HCT116 (cell line): Measurements from ENCODE around the gene DOCK3. TPM values are rescaled to one million over a fixed set of nuclear protein-coding genes. Genes with fewer than 3 reads are reported as not detected.

Experiments
- ATAC-seq: fragments of 200-7000 bp; cut with Tn5 transposase; 2 replicates; pipeline ENCODE4 v1.9.1; 2020; ENCODE audit warnings: mild to moderate bottlenecking, moderate library complexity
- BruUV-seq: library from RNA; stranded (reverse); fragments of 400-500 nt; replicated peaks from 2 replicates; lab custom pipeline; 2021; lab: Mats Ljungman, UMichigan
- CTCF ChIA-PET: fragments of 300-600 bp; sonication (Branson Sonifier 250); formaldehyde crosslinking; loops from one replicate; lab custom pipeline; 2021; ENCODE audit warnings: antibody characterized with exemption; lab: Charles Lee
- POLR2A ChIA-PET: fragments of 300-600, 350-600 bp; sonication (Branson Sonifier 250); formaldehyde crosslinking; loops from one replicate; lab custom pipeline; 2021; ENCODE audit warnings: antibody characterized with exemption; lab: Charles Lee
- RAD21 ChIA-PET, 2 experiments: fragments of 300-600 bp; sonication (Branson Sonifier 250); formaldehyde crosslinking; loops; one replicate each; lab custom pipeline; 2023; ENCODE audit warnings: low total read pairs in 2 of 2; ENCODE audit not compliant: uncharacterized antibody in 2 of 2, unreplicated experiment in 2 of 2, low non-redundant PET in 1 of 2; lab: Charles Lee
- DNase-seq: peaks from one replicate; pipeline ENCODE4 v3.0.0-alpha.2; 2010; ENCODE audit warnings: low read depth, low spot score
- H2AFZ ChIP-seq: fragments of 200-600 bp; shearing (Covaris generic), sonication (generic); 2 replicates; pipeline ENCODE4 v1.6.1; 2017; ENCODE audit warnings: low read depth, mixed run types, mixed read lengths, antibody characterized with exemption, low read length; ENCODE audit not compliant: poor library complexity, severe bottlenecking
- H3K27ac ChIP-seq: 2 replicates; pipeline ENCODE4 v1.5.1; 2012; ENCODE audit warnings: low read depth, low read length
- H3K27me3 ChIP-seq: fragments of 200-600 bp; sonication (generic); 2 replicates; pipeline ENCODE4 v1.6.1; 2016; ENCODE audit warnings: mixed run types, low read length, mixed read lengths; ENCODE audit not compliant: insufficient read depth
- H3K36me3 ChIP-seq, 2 experiments: fragments of 200-500 bp in 1 of 2; fragments of 200-600 bp in 1 of 2; sonication (Bioruptor generic) in 1 of 2; sonication (generic) in 1 of 2; 2 replicates each; pipeline versions ENCODE4 v1.5.1 to v1.6.1; 2014 to 2016; ENCODE audit warnings: low read length in 2 of 2, inconsistent platforms in 1 of 2, mixed read lengths in 1 of 2, mixed run types in 1 of 2; ENCODE audit not compliant: insufficient read depth in 2 of 2, control insufficient read depth in 1 of 2
- H3K4me1 ChIP-seq, 2 experiments: fragments of 200-600 bp in 1 of 2; sonication (generic) in 1 of 2; 2 replicates each; pipeline versions ENCODE4 v1.5.1 to v1.6.1; 2012 to 2017; ENCODE audit warnings: low read length in 2 of 2, inconsistent platforms in 1 of 2, mild to moderate bottlenecking in 1 of 2, mixed read lengths in 1 of 2, mixed run types in 1 of 2, moderate library complexity in 1 of 2; ENCODE audit not compliant: insufficient read depth in 2 of 2, control insufficient read depth in 1 of 2
- H3K4me2 ChIP-seq: fragments of 200-600 bp; sonication (generic); 2 replicates; pipeline ENCODE4 v1.6.1; 2017; ENCODE audit warnings: mixed run types, low read length, mixed read lengths
- H3K4me3 ChIP-seq, 2 experiments: fragments of 200-600 bp in 1 of 2; sonication (generic) in 1 of 2; replicated peaks in 1 of 2; 2 replicates each; pipeline ENCODE4 v1.5.1; 2011 to 2016; ENCODE audit warnings: low read length in 2 of 2, control low read depth in 1 of 2, low read depth in 1 of 2, mild to moderate bottlenecking in 1 of 2, mixed read lengths in 1 of 2, mixed run types in 1 of 2
- H3K79me2 ChIP-seq: fragments of 200-600 bp; sonication (generic); 2 replicates; pipeline ENCODE4 v1.6.1; 2017; ENCODE audit warnings: mild to moderate bottlenecking, mixed run types, low read length, moderate library complexity, mixed read lengths; ENCODE audit not compliant: insufficient read depth
- H3K9ac ChIP-seq: fragments of 200-600 bp; sonication (generic); 2 replicates; pipeline ENCODE4 v1.6.1; 2016; ENCODE audit warnings: low read length, mixed read lengths
- H3K9me2 ChIP-seq: fragments of 200-600 bp; sonication (generic), shearing (Covaris generic); 2 replicates; pipeline ENCODE4 v1.6.1; 2017; ENCODE audit warnings: mixed run types, mild to moderate bottlenecking, moderate library complexity; ENCODE audit not compliant: insufficient read depth
- H3K9me3 ChIP-seq, 2 experiments: fragments of 200-500 bp in 1 of 2; fragments of 200-600 bp in 1 of 2; sonication (Bioruptor generic) in 1 of 2; sonication (generic) in 1 of 2; 2 replicates each; pipeline ENCODE4 v1.6.1; 2014 to 2017; ENCODE audit warnings: low read length in 2 of 2, mixed read lengths in 2 of 2, inconsistent platforms in 1 of 2, low read depth in 1 of 2, mild to moderate bottlenecking in 1 of 2, mixed run types in 1 of 2, moderate library complexity in 1 of 2; ENCODE audit not compliant: control insufficient read depth in 1 of 2, insufficient read depth in 1 of 2
- H4K20me1 ChIP-seq: fragments of 200-600 bp; sonication (generic), shearing (Covaris generic); 2 replicates; pipeline ENCODE4 v1.6.1; 2017; ENCODE audit warnings: mixed run types, mild to moderate bottlenecking, moderate library complexity; ENCODE audit not compliant: insufficient read depth
- CBX3 ChIP-seq: IDR thresholded peaks from 2 replicates; pipeline ENCODE4 v1.6.1; 2012; ENCODE audit warnings: low read depth
- CEBPB ChIP-seq: IDR thresholded peaks from 2 replicates; pipeline ENCODE4 v1.6.1; 2012; ENCODE audit warnings: low read depth
- EGR1 ChIP-seq: IDR thresholded peaks from 2 replicates; pipeline ENCODE4 v1.6.1; 2012; ENCODE audit warnings: low read depth
- EZH2 ChIP-seq: fragments of 200-600 bp; sonication (generic); IDR thresholded peaks from 2 replicates; pipeline ENCODE4 v1.6.1; 2017; ENCODE audit warnings: antibody characterized with exemption, mixed run types
- EZH2phosphoT487 ChIP-seq: fragments of 200-600 bp; IDR thresholded peaks from 2 replicates; pipeline ENCODE4 v1.6.1; 2018; ENCODE audit warnings: antibody characterized with exemption, borderline replicate concordance
- POLR2A ChIP-seq: IDR thresholded peaks from 2 replicates; pipeline ENCODE4 v1.7.0; 2011; ENCODE audit warnings: borderline replicate concordance; ENCODE audit not compliant: insufficient read depth, insufficient read length; ENCODE audit errors: extremely low read depth
- POLR2AphosphoS5 ChIP-seq: IDR thresholded peaks from 2 replicates; pipeline ENCODE4 v1.6.1; 2011; ENCODE audit warnings: mild to moderate bottlenecking, low read depth, low read length, moderate library complexity
- RAD21 ChIP-seq: IDR thresholded peaks from 2 replicates; pipeline ENCODE4 v1.6.1; 2012; ENCODE audit warnings: low read depth, mild to moderate bottlenecking
- SIN3A ChIP-seq: IDR thresholded peaks from 2 replicates; pipeline ENCODE4 v1.6.1; 2012; ENCODE audit warnings: low read depth
- SP1 ChIP-seq: IDR thresholded peaks from 2 replicates; pipeline ENCODE4 v1.6.1; 2012; ENCODE audit warnings: low read depth
- SRF ChIP-seq: IDR thresholded peaks from 2 replicates; pipeline ENCODE4 v1.6.1; 2012; ENCODE audit warnings: low read depth
- TCF7L2 ChIP-seq: IDR thresholded peaks from 2 replicates; pipeline ENCODE4 v1.7.0; 2011; ENCODE audit warnings: borderline replicate concordance, inconsistent platforms; ENCODE audit not compliant: insufficient read depth, insufficient read length; ENCODE audit errors: extremely low read depth
- YY1 ChIP-seq: IDR thresholded peaks from 2 replicates; pipeline ENCODE4 v1.6.1; 2011; ENCODE audit warnings: low read length, low read depth, moderate library complexity, mild to moderate bottlenecking; ENCODE audit not compliant: insufficient replicate concordance; ENCODE audit errors: extremely low read depth
- ZBTB33 ChIP-seq: IDR thresholded peaks from 2 replicates; pipeline ENCODE4 v1.6.1; 2011; ENCODE audit warnings: mild to moderate bottlenecking, low read length, moderate library complexity; ENCODE audit not compliant: insufficient replicate concordance; ENCODE audit errors: extremely low read depth
- ZFX ChIP-seq: fragments of 450-650 bp; IDR thresholded peaks from 2 replicates; pipeline ENCODE4 v1.6.1; 2017
- intact Hi-C: fragments of 100-400 bp; cut with micrococcal nuclease; formaldehyde crosslinking; loops from 2 replicates; pipeline ENCODE4 v1.10.0; 2022
- total RNA-seq: library from RNA; stranded (reverse); gene quantifications from one replicate; pipeline ENCODE4 v1.2.1, GENCODE V29; 2021; ENCODE audit not compliant: unreplicated experiment
- TF ChIP-seq, protein P1 (sequence below): IDR thresholded peaks from 2 replicates; pipeline ENCODE4 v1.6.1; 2012
- TF ChIP-seq, protein P2 (sequence below), 3 experiments: fragments of 200-600 bp in 1 of 3; sonication (generic) in 1 of 3; IDR thresholded peaks in 2 of 3; conservative IDR thresholded peaks in 1 of 3; 2 replicates each; pipeline ENCODE4 v1.5.1; 2012 to 2017; ENCODE audit warnings: low read depth in 2 of 3, low read length in 2 of 3, antibody characterized with exemption in 1 of 3, borderline replicate concordance in 1 of 3, control low read depth in 1 of 3, mild to moderate bottlenecking in 1 of 3, mixed read lengths in 1 of 3, mixed run types in 1 of 3, moderate library complexity in 1 of 3; ENCODE audit not compliant: insufficient read depth in 1 of 3

The DOCK3 gene
- total RNA-seq, 1 experiment from 2014 or later = 4.2 TPM

DNA sequence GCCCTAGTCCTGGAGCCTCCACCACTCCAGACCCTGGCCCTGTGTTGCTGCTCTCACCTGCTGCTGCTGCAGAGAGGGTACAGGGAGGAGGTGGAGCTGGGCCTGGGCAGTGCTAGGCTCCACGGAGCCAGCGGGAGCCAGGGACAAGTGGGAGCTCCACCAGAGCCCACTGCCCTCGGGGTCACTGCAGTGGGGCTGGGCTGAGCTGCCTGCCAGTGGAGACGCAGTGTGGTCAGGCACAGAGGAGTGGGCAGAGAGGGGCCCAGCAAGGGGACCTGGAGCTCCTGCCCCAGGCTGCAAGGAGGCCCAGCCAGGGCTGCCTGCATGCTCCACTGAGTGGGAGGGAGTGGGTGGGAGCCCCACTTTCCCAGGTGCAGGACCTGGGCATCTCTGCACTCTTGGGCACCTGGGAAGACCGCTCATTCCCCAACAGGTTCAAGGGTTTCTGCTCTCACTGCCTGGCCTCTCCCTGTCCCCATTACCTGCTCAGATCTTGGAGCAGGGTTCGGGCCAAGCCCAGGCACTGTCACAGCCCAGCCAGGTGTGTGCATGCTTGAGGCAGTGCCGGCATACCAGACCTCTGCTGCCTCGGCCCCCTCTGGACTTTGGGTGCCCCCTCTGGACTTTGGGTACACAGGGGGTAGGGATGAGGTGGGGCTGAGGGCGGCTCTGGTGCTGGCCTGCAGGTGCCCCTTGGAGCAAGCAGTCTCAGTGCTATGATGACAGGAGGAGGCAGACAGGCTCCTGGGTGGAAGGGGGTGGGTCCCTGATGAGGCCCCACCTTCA is 308.0 kb downstream of the DOCK3 start (continued):
- no peak for TF ChIP-seq ZBTB33
- no peak for TF ChIP-seq YY1
- TF ChIP-seq CEBPB = no peak
- TF ChIP-seq EGR1 = no peak
- no peak for TF ChIP-seq EZH2phosphoT487
- TF ChIP-seq POLR2AphosphoS5 = no peak
- TF ChIP-seq POLR2A = no peak
- TF ChIP-seq SP1 = no peak
- TF ChIP-seq CBX3 = no peak
- TF ChIP-seq EZH2 = no peak

DNA sequence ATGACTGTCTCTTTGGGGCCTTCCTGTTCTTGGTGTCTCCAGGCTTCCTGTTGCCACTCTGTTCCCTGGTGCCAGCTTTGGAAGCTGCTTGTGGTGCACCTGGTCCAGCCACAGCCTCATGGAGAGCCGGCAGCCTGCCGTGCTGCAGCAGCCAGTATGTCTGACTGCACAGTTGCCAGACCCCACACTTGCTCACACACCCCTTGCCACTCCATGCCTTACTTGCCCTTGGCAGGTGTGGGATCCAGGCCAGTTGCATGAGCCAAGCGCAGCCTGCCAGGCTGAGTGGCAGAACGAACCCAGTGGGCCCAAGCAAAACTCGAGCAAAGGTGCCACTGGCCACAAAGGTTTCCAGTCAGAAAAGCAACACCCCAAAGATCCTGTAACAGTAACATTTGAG is 309.2 kb downstream of the DOCK3 start:
- H3K9me3 ChIP-seq = no peaks in the 10 kb centered on the region
- ATAC-seq = no peak
- H4K20me1 ChIP-seq = no peaks in the 10 kb centered on the region
- CTCF ChIA-PET = no interaction called here
- H3K27me3 ChIP-seq = no peaks in the 10 kb centered on the region
- H3K36me3 ChIP-seq = no peaks in the 10 kb centered on the region
- H3K4me2 ChIP-seq = no peak overlapping the region
- DNase-seq = no peak
- POLR2A ChIA-PET = no interaction called here
- intact Hi-C loops = no loop called here
- no peak overlapping the region for H3K27ac ChIP-seq
- no TSS peak for BruUV-seq
- no peak overlapping the region for H2AFZ ChIP-seq
- H3K4me1 ChIP-seq = no peaks in the 10 kb centered on the region; a peak in 1 of 4 replicates
- no peaks in the 10 kb centered on the region for H3K79me2 ChIP-seq
- H3K9ac ChIP-seq = no peak overlapping the region
- H3K9me2 ChIP-seq = no peaks in the 10 kb centered on the region
- H3K4me3 ChIP-seq = no peak overlapping the region
- RAD21 ChIA-PET = no interaction called here
- TF ChIP-seq, protein P1, sequence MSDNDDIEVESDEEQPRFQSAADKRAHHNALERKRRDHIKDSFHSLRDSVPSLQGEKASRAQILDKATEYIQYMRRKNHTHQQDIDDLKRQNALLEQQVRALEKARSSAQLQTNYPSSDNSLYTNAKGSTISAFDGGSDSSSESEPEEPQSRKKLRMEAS = no peak
- no peak for TF ChIP-seq SRF
- TF ChIP-seq, protein P2, sequence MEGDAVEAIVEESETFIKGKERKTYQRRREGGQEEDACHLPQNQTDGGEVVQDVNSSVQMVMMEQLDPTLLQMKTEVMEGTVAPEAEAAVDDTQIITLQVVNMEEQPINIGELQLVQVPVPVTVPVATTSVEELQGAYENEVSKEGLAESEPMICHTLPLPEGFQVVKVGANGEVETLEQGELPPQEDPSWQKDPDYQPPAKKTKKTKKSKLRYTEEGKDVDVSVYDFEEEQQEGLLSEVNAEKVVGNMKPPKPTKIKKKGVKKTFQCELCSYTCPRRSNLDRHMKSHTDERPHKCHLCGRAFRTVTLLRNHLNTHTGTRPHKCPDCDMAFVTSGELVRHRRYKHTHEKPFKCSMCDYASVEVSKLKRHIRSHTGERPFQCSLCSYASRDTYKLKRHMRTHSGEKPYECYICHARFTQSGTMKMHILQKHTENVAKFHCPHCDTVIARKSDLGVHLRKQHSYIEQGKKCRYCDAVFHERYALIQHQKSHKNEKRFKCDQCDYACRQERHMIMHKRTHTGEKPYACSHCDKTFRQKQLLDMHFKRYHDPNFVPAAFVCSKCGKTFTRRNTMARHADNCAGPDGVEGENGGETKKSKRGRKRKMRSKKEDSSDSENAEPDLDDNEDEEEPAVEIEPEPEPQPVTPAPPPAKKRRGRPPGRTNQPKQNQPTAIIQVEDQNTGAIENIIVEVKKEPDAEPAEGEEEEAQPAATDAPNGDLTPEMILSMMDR (IDR thresholded peaks at IDR 0.05 in 2 of 3, conservative IDR thresholded peaks at IDR 0.05 in 1 of 3; ENCODE audit: borderline replicate concordance in 1 of 3, insufficient read depth in 1 of 3, low read depth in 2 of 3, low read length in 2 of 3) = no peak
- TF ChIP-seq POLR2A = no peak
- TF ChIP-seq SIN3A = no peak
- no peak for TF ChIP-seq RAD21
- no peak for TF ChIP-seq EGR1
- no peak for TF ChIP-seq SP1
- TF ChIP-seq ZFX = no peak
- no peak for TF ChIP-seq EZH2phosphoT487
- TF ChIP-seq TCF7L2 = no peak
- no peak for TF ChIP-seq ZBTB33
